Kidney epithelial cell (primary cell): Measurements from ENCODE around the gene PROK1. TPM values are rescaled to one million over a fixed set of nuclear protein-coding genes. Genes with fewer than 3 reads are reported as not detected.
"Not testable (repeated sequence)": the region's sequence is repeated elsewhere in the genome, so short reads cannot be mapped to it uniquely, and the experiment has no call there.

ENCODE experiments used
- DNase-seq: peaks from one replicate; pipeline ENCODE4 v3.0.0-alpha.2; 2010; ENCODE audit warnings: low read depth
- H3K27me3 ChIP-seq: 2 replicates; pipeline ENCODE4 v1.6.0; 2011; ENCODE audit warnings: low read length; ENCODE audit not compliant: control insufficient read depth, insufficient read depth
- H3K36me3 ChIP-seq: 2 replicates; pipeline ENCODE4 v1.5.1; 2011; ENCODE audit warnings: low read length; ENCODE audit not compliant: control insufficient read depth, insufficient read depth
- H3K4me3 ChIP-seq: 2 replicates; pipeline ENCODE4 v1.5.1; 2011; ENCODE audit warnings: low read depth, mild to moderate bottlenecking, control low read depth, low read length
- CTCF ChIP-seq: IDR thresholded peaks from 2 replicates; pipeline ENCODE4 v1.5.1; 2011; ENCODE audit warnings: mild to moderate bottlenecking, moderate library complexity, low read length, control low read depth, inconsistent platforms; ENCODE audit not compliant: insufficient read depth, poor library complexity, severe bottlenecking
- total RNA-seq: library from RNA; depleted of rRNA; stranded (reverse); fragments of >200 nt; gene quantifications from 2 replicates; pipeline ENCODE4 v1.2.3, GENCODE V29; 2015

PROK1 gene
- total RNA-seq, 1 donor from 2014 or later = not detected

- no peak for TF ChIP-seq CTCF
- no peak for DNase-seq
- Histone ChIP-seq H3K27me3 (no peaks in the 10 kb centered on the region), H3K4me3 (no peak overlapping the region), H3K36me3 (no peaks in the 10 kb centered on the region)
Observed at GRCh38 chr1:110409316-110409715, 41.6 kb upstream of the PROK1 start.

GRCh38 chr1:110411173-110411735 lies 39.7 kb upstream of the PROK1 start:
- Histone ChIP-seq H3K27me3 (no peaks in the 10 kb centered on the region), H3K36me3 (no peaks in the 10 kb centered on the region), H3K4me3 (no peak overlapping the region)
- DNase-seq = no peak
- no peak for TF ChIP-seq CTCF

- peak; percentile 23 for DNase-seq
- H3K4me3 ChIP-seq = no peak overlapping the region
- no peaks in the 10 kb centered on the region for H3K27me3 ChIP-seq
- H3K36me3 ChIP-seq = no peaks in the 10 kb centered on the region
- TF ChIP-seq CTCF = peak; percentile 80
Observed at GRCh38 chr1:110412576-110412975, 38.4 kb upstream of the PROK1 start.

GRCh38 chr1:110413045-110413444 lies 37.9 kb upstream of the PROK1 start:
- not testable (repeated sequence) for H3K36me3 ChIP-seq

DNA sequence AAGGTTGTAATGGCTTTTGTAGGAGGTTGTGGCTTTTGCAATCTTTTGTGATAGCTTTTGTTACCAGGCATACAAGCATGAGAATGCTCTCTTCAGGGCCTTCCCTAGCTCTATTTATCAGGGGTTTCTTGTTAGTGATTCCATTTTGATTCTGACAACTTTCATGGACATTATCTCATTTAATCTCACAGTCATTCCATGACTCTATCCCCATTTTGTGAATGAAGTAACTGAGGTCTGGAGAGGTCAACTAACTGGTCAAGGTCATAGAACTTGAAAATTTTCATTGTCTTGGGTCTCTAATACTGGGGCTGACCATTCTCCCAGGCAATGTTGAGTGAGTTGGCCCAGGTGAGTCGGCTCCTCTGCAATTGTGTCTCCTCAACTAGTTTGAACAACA lies 32.2 kb upstream of the PROK1 start:
- H3K4me3 ChIP-seq = no peak overlapping the region
- no peaks in the 10 kb centered on the region for H3K27me3 ChIP-seq
- no peaks in the 10 kb centered on the region for H3K36me3 ChIP-seq
- no peak for DNase-seq
- no peak for TF ChIP-seq CTCF

More at GRCh38 chr1:110413045-110413444, 37.9 kb upstream of the PROK1 start:
- not testable (repeated sequence) for DNase-seq, H3K4me3 ChIP-seq, H3K27me3 ChIP-seq

GRCh38 chr1:110420023-110420662 lies 30.8 kb upstream of the PROK1 start:
- H3K4me3 ChIP-seq = no peak overlapping the region
- no peak for TF ChIP-seq CTCF
- no peaks in the 10 kb centered on the region for H3K27me3 ChIP-seq
- H3K36me3 ChIP-seq = no peaks in the 10 kb centered on the region
- no peak for DNase-seq
